HEK293 (cell line): ENCODE data around the gene RHOJ.

Experiments
- CTCF ChIP-seq: fragments of 450-650 bp; formaldehyde crosslinking; IDR thresholded peaks from 2 replicates; pipeline ENCODE4 v1.5.1; 2016; ENCODE audit warnings: missing biosample characterization, missing genetic modification characterization
- SETDB1 ChIP-seq: IDR thresholded peaks from one replicate; pipeline ENCODE4 v1.6.1; 2017; ENCODE audit warnings: mild to moderate bottlenecking, low read length, moderate library complexity, mixed read lengths; ENCODE audit not compliant: insufficient read length
- ZFHX2 ChIP-seq: fragments of 450-650 bp; formaldehyde crosslinking; conservative IDR thresholded peaks from 2 replicates; pipeline ENCODE4 v1.5.1; 2016; ENCODE audit warnings: missing biosample characterization, missing genetic modification characterization
- ZNF26 ChIP-seq: fragments of 450-650 bp; formaldehyde crosslinking; IDR thresholded peaks from 2 replicates; pipeline ENCODE4 v1.5.1; 2016; ENCODE audit warnings: missing biosample characterization, missing genetic modification characterization
- ZNF274 ChIP-seq, 2 experiments: fragments of 200-500 bp in 1 of 2; fragments of 450-650 bp in 1 of 2; sonication (Bioruptor generic) in 1 of 2; formaldehyde crosslinking in 1 of 2; IDR thresholded peaks; 2 replicates each; pipeline versions ENCODE4 v1.5.1 to v1.6.1; 2014 to 2016; ENCODE audit warnings: borderline replicate concordance in 1 of 2, inconsistent platforms in 1 of 2, low read length in 1 of 2, missing biosample characterization in 1 of 2, missing genetic modification characterization in 1 of 2
- ZNF571 ChIP-seq: fragments of 450-650 bp; formaldehyde crosslinking; IDR thresholded peaks from 2 replicates; pipeline ENCODE4 v1.5.0; 2017; ENCODE audit warnings: missing biosample characterization, missing genetic modification characterization

DNA sequence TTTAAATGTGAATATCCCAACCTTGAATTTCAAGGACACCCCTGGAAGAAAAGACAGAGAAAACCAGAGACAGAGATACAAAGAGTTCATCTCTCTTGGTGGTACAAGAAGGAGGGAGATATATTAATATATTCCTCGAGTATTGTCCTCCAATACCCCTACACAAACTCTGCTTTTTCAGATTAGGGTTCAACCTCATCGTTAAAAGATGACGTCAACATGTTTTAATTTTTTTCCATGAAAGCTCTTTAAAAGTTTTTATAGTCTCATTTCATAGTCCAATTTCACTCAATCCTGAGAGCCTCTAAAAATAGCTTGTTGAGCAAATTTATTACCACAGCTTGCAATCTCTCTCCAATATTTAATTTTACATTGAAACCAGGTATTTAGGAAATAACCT lies 19.4 kb downstream of the RHOJ start:
- no peak for TF ChIP-seq ZFHX2 (tag by site-specific recombination)
- no peak for TF ChIP-seq CTCF (tag by site-specific recombination)
- TF ChIP-seq ZNF274 (IDR thresholded peaks at IDR 0.05; ENCODE audit: low read length) = no peak
- no peak for TF ChIP-seq ZNF274 (tag by site-specific recombination; IDR thresholded peaks at IDR 0.05; ENCODE audit: borderline replicate concordance)
- TF ChIP-seq SETDB1 = no peak
- TF ChIP-seq ZNF26 = no peak
- no peak for TF ChIP-seq ZNF571
